Medulla oblongata (tissue), 1 donor: Measurements from ENCODE around the gene DAAM1.
A peak's percentile ranks its signal among the peaks of the same experiment; 100 is the strongest.

ENCODE experiments used
- DNase-seq: peaks from one replicate; pipeline ENCODE4 v3.0.0-alpha.2; 2015; ENCODE audit errors: extremely low spot score

The DAAM1 gene

DNA sequence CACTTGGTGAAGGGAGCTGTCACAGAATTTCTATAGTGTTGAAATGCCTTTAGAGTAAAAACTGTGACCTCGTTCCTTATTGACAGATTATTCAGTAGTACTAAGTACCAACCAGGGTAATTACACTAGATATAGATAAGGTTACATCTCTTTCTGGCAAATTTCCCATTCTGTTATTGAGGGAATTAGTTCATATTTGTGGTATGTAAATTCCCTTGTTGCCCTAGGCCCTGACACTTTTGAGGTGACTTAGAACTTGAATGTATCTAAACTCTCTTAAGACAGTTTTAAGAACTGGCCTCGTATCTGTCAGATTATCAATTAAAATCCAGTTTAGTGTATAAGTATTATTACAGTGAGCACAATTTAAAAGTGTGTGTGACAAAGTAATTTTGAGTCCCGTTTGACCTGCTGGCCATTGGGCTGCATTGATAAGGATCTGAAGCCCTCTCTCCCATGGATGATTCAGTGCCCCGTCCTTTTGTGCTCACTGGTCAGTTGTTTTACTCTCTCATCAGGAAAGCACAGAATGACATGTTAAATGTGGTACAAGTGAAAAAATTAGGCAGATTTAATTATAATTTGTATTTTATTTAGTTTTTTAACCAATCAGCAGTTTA is 153.5 kb downstream of the DAAM1 start:
- DNase-seq = no peak

- DNase-seq = peak; percentile 38
These were observed 154.3 kb downstream of the DAAM1 start for GRCh38 chr14:59342516-59343484.

DNA sequence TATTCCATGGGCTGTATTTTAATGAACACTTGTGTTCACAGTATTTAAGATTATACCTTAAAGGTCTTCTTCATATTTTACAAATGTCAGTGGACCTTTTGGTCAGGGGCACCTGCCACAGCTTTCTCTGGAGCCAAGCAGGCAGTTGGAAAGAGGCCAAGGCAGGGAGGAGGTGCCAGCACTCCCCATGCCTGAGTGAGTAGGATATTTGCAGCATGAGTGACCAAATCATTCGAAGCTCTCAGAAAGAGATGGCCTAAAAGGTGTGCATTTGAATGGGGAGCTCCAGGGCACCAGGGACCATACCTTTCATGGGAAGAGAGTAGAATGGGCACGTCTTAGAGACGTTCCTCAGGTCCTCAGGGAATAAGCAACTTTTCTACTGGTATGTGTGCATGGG is 155.1 kb downstream of the DAAM1 start:
- DNase-seq = no peak

- DNase-seq = no peak
These were observed 155.5 kb downstream of the DAAM1 start for GRCh38 chr14:59344016-59344415.

DNA sequence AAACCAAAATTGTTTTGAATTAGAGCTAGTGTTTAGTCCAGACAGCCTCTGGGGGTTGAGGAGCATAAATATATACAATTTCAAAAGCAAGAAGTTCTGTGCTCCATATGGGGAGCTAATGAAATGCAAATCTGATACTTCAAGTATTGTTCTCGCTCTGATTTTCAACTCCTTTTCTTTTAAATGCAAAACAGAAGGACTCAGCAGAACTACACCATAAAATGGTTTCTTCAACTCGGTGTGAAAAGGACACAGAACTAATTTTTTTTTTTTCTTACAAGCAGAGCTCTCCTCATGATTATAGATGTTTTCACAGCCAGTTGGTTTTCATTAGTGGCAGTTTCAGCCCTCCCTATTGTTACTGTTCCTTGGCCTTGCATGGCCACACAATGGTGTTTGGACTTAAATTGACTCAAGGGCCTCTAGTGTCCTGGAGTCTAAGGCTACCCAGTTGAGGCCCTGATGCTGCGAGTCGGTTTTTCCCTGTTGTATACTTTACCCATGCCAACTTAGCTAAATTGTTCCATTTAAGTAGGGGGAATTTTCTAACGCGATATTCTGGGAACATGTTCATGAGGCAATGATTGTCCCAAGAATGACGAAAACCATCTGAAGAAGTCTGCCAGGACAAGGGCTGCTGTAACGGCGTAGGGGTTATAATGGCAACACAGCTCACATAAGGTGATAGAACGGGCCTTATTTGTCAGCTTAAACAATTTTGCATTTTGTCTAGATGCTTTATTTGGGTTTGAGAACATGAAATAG is 156.4 kb downstream of the DAAM1 start:
- DNase-seq = no peak

GRCh38 chr14:59346329-59346728 is 157.9 kb downstream of the DAAM1 start:
- DNase-seq = no peak

DNA sequence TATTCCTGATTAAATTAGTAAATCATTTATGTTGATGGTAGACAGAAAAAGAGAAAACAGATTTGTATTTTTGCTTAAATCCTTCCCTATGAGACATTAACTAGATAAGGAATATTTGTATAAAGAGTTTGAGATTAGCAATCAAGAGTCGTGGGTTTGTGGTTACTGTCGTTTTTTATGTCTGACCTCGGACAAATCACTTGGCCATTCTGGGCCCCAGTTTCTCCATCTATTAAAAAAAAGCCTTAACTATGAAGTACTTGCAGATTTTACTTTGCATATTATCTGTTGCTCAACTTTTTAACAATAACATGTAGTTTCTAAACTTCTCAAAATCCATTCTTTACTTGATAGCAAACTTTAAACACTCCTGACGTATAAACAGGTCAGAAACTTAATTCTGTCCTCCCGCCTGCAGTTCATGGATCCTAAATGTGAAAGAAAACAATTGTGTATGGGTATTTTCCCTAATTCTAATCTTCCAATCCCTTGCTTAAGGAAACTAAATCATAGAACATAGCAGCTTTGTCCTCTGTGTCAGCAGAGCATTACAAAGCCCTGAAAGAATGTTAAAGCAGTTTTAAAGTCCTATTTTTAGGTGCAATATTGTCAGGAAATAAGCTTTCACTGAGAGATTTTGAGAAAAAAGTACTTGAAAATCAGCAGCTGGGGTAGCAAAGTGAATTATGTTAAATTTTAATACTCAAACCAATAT is 158.5 kb downstream of the DAAM1 start:
- DNase-seq = no peak

DNA sequence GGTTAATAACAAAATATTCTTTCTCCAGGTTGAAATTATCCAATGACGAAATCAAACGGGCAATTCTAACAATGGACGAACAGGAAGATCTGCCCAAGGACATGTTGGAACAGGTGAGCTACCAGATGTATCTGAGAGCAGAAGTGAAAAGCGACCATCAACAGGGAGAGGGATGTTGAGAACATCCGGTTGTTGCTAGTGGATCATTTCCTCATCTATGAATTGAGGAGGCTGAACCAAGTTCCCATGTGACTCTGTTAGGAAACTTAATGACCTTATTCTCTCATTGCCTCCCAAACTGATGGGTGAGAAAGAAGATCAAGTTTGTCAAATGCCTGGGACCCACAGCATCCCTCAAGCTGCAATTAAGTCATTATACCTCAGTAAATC is 159.0 kb downstream of the DAAM1 start:
- no peak for DNase-seq

- DNase-seq = no peak
These were observed 159.4 kb downstream of the DAAM1 start for GRCh38 chr14:59347915-59348314.

- no peak for DNase-seq
These were observed 160.8 kb downstream of the DAAM1 start for GRCh38 chr14:59349258-59349701.

DNA sequence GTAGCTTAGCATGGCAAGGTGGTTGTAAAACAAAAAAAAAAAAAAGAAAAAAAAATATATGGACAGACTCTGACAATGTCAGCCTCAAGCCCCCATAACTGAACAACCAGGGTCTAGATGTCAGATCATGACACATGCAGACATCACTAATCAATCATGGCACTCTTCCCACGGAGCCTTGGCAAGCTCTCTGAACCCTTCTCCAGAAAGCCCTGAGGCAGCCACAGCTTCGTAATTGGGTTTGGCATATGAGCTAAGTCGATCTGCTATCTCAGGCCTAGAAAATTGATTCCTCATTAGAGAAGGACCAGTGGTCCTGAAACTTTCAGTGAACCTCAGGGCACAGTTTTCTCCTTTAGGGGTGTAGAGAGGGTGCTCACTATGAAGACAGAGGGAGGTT is 164.5 kb downstream of the DAAM1 start:
- no peak for DNase-seq

- DNase-seq = no peak
These were observed 166.2 kb downstream of the DAAM1 start for GRCh38 chr14:59354666-59355065.

- DNase-seq = no peak
These were observed 166.6 kb downstream of the DAAM1 start for GRCh38 chr14:59355091-59355490.

- DNase-seq = no peak
These were observed 167.8 kb downstream of the DAAM1 start for GRCh38 chr14:59356312-59356711.

DNA sequence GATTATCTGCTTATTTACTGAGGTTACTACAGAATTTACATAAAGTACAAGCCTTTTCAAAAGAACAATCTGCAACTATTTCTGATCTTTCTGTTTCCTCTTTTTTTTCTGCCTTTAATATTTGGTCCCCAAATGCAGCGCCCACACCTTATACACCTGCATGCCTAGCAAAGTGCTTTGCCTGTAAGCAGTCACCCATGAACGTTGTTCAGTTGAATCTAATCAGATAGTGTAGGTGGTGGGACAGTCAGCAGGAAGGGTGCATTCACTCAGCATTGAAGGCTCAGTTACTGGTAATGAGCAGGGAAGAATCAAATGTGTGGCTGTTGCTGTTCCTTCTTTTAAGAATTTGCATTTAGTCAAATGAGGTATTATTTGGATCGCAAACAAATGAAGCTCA is 168.3 kb downstream of the DAAM1 start:
- DNase-seq = no peak

DNA sequence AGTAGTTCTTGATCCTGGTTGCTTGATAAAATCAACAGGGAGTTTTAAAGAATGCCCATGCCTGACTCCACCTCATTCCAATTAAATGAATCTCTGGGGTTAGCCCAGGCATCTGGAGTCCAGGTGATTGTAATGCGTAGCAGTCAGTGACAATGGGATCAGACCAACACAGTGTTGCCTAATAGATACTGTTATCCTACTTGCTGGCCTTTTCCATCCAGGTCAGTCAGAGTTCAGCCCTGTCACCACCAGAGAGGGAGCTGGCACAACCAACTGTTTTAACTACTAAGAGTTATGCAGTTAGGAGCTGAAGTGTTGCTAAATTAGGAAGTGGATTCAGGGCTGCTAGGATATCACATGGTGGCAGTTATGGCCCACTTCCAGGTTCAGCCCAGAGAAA is 169.6 kb downstream of the DAAM1 start:
- DNase-seq = no peak

DNA sequence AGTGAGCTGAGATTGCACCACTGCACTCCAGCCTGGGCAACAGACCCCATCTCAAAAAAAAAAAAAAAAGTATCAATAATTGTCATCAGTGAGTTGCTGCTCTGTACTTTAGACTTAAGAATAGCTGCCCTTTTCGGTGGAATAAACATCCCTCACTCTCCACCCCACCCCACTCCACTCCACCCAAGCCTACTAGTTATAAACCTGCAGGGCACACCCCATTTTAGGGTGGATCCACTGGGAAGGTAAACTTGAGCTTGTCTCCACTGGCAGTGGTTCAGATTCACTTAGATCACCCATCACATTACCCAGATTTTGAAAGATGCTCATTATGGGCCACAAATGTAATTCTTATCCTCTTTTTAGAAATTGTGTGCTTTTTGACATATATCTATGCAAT is 170.3 kb downstream of the DAAM1 start:
- DNase-seq = no peak

DNA sequence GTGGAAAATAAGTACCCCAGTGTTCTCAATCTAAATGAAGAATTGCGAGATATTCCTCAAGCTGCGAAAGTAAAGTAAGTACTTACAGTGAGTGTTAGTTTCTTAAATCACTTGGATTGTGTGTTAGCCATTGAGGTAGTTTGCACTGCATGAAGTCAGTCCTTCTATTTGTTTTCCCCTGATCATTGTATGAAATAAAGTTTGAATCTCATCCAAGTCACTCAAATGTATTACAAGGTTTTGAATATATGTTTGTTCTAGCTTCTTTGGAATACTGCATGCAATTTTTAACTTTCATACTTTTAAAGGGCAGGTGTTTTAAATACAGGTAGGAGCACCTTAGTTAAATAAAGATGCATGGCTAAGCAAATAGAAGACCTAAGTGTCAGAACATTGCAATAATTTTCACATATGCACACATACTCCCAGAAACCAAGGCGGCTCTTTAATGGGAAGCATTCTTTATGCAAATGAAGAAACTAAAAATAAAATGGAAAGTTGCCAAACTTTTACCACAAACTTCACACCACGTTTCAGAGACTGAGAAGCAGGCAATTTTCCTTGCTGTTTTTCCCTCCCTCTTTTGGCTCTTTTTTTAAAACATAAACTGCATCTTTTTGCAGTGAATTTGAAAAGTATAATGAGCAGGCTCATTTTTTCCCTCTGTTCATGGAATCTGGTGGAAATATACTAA is 171.1 kb downstream of the DAAM1 start:
- DNase-seq = no peak

GRCh38 chr14:59360233-59360632 is 171.8 kb downstream of the DAAM1 start:
- DNase-seq = no peak

GRCh38 chr14:59360923-59361794 is 172.7 kb downstream of the DAAM1 start:
- no peak for DNase-seq
